GM03348 (cell line): Measurements from ENCODE around the gene MYRF.
A peak's percentile ranks its signal among the peaks of the same experiment; 100 is the strongest.

ENCODE experiments used
- DNase-seq: peaks from one replicate; pipeline ENCODE4 v3.0.0; 2012; ENCODE audit warnings: low spot score

MYRF gene

GRCh38 chr11:61718621-61719302 is 33.7 kb upstream of the MYRF start:
- peak; percentile 94 for DNase-seq

- no peak for DNase-seq
These were observed 32.5 kb upstream of the MYRF start for GRCh38 chr11:61719978-61720377.

- DNase-seq, result no peak
These were observed 31.8 kb upstream of the MYRF start for GRCh38 chr11:61720597-61720996.

GRCh38 chr11:61724437-61724836 is 28.0 kb upstream of the MYRF start:
- DNase-seq, result no peak

- DNase-seq, result no peak
These were observed 26.6 kb upstream of the MYRF start for GRCh38 chr11:61725781-61726231.

GRCh38 chr11:61726775-61727174 is 25.7 kb upstream of the MYRF start:
- DNase-seq, result no peak

- DNase-seq, result no peak
These were observed 25.0 kb upstream of the MYRF start for GRCh38 chr11:61727401-61727811.

GRCh38 chr11:61728066-61728939 is 24.1 kb upstream of the MYRF start:
- no peak for DNase-seq

- peak; percentile 78 for DNase-seq
These were observed 23.6 kb upstream of the MYRF start for GRCh38 chr11:61728940-61729219.

- DNase-seq, result no peak
These were observed 22.0 kb upstream of the MYRF start for GRCh38 chr11:61730240-61730994.

GRCh38 chr11:61731211-61731951 is 21.1 kb upstream of the MYRF start:
- DNase-seq, result peak; percentile 35

GRCh38 chr11:61731952-61732675 is 20.3 kb upstream of the MYRF start:
- peak; percentile 47 for DNase-seq

GRCh38 chr11:61732705-61733104 is 19.7 kb upstream of the MYRF start:
- DNase-seq, result peak; percentile 96

GRCh38 chr11:61733120-61733978 is 19.1 kb upstream of the MYRF start:
- peak; percentile 96 for DNase-seq

GRCh38 chr11:61734767-61735166 is 17.7 kb upstream of the MYRF start:
- DNase-seq, result no peak

- no peak for DNase-seq
These were observed 17.0 kb upstream of the MYRF start for GRCh38 chr11:61735391-61735790.

GRCh38 chr11:61736310-61736709 is 16.1 kb upstream of the MYRF start:
- DNase-seq, result no peak

- DNase-seq, result no peak
These were observed 15.3 kb upstream of the MYRF start for GRCh38 chr11:61737131-61737530.

- no peak for DNase-seq
These were observed 14.6 kb upstream of the MYRF start for GRCh38 chr11:61737636-61738386.

- no peak for DNase-seq
These were observed 13.7 kb upstream of the MYRF start for GRCh38 chr11:61738776-61739175.
